LNCAP (cell line): ENCODE data around the gene PISD.

ENCODE experiments used
- TF ChIP-seq, protein P1 (sequence below): fragments of 450-650 bp; IDR thresholded peaks from 2 replicates; pipeline ENCODE4 v1.5.1; 2017; ENCODE audit warnings: mild to moderate bottlenecking

Gene PISD

GRCh38 chr22:31604746-31605705 is 57.0 kb downstream of the PISD start:
- TF ChIP-seq, protein P1, sequence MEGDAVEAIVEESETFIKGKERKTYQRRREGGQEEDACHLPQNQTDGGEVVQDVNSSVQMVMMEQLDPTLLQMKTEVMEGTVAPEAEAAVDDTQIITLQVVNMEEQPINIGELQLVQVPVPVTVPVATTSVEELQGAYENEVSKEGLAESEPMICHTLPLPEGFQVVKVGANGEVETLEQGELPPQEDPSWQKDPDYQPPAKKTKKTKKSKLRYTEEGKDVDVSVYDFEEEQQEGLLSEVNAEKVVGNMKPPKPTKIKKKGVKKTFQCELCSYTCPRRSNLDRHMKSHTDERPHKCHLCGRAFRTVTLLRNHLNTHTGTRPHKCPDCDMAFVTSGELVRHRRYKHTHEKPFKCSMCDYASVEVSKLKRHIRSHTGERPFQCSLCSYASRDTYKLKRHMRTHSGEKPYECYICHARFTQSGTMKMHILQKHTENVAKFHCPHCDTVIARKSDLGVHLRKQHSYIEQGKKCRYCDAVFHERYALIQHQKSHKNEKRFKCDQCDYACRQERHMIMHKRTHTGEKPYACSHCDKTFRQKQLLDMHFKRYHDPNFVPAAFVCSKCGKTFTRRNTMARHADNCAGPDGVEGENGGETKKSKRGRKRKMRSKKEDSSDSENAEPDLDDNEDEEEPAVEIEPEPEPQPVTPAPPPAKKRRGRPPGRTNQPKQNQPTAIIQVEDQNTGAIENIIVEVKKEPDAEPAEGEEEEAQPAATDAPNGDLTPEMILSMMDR, result no peak

DNA sequence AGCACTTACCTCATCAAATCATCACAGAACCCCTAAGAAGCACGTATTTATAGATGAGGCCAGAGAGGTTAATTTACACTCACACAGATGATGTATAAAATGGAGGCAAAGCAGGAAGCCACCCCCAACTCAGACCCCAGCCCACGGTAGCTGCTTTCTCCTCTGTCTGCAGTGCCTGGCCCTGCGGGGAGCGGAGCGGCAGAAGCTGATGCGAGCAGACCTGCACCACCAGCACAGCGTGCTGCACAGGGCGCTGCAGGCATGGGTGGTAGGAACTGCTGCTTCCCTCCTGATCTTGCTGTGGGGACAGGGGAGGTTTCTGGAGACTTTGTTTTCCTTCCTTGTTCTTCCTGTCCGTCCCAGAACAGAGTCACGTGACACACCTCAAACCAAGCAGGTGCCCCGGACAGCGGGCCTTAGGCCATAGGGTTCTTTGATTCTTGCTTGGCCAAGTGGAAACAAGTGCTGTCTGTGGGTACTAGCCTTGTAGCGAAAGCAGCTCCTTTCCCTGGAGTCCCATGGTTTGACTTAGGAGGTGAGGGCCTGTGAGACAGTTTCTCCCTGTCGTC is 57.8 kb downstream of the PISD start:
- TF ChIP-seq, protein P1, result no peak

- TF ChIP-seq, protein P1, result no peak
Observed at GRCh38 chr22:31603574-31603973, 58.4 kb downstream of the PISD start.

DNA sequence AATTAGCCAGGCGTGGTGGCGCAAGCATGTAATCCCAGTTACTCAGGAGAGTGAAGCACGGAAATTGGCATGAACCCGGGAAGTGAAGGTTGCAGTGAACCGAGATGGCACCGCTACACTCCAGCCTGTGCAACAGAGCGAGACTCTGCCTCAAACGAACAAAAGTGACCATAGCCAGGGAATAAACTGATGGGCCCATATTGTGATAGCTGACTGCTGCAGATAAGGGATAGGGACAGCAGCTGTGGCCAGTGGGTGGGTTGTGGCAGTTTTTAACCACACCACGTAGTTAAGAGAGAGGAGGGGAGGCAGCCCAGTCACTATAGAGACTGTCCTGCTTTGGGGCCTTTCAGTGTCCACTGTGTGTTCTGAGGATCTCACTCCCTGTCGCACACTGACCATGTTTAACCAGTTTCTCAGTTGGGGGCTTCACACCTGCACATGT is 58.9 kb downstream of the PISD start:
- TF ChIP-seq, protein P1, result no peak

- TF ChIP-seq, protein P1, result no peak
Observed at GRCh38 chr22:31602259-31602952, 59.6 kb downstream of the PISD start.

DNA sequence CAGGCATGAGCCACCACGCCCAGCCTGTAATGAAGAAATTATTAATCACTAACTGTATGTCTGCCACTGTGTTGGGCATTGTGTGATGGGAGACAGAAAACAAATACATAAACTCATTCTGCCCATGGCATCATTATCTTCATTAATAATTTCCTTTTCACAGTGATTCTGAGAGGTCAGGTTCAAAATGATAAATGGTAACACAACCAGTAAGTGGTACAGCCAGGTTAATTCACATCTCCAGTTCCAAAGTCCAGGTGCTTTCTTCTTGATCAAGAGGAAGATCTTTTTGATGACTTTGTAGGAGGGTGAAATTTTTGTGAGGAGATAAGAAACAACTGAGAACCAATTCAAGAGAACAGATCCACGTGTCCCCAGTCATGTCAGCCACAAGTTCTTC is 66.7 kb downstream of the PISD start:
- TF ChIP-seq, protein P1, result no peak

DNA sequence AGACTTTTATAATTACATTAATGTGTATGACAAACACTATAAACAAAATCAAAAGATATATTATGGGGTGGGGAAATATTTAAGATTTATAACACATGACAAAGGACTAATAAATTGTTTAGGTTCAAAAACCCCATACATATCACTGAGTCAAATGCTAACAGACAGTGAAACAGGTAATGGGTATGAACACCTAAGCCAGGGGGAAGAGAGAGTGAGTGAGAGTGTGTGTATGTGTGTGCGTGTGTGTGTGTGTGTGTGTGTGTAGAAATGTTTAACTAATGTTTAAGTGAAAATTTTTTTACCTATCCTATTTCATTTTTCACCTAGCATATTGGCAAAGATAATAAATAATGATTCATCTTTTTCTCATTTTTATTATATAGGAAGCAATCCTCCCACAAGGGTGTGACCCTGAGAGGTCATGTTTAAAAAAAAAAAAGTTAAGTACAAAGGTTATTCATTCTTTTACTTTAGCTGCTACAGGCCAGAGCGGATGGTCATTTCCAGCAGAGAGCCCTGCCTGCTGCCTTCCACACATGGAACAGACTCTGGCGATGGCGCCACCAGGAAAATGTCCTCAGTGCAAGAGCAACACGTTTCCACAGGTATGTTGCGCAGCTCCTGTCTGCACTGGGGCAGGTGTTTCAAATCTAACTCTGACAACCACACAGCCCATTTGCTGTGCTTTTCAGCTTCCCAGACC is 72.9 kb downstream of the PISD start:
- TF ChIP-seq, protein P1, result no peak
